Right lobe of liver (tissue), 6 donors: ENCODE results near the gene POLR1D. TPM values are rescaled to one million over a fixed set of nuclear protein-coding genes. Genes with fewer than 3 reads are reported as not detected.

Experiments
- ATAC-seq, 4 donors: fragments of 200-7000 bp; cut with Tn5 transposase; one replicate each; pipeline ENCODE4 v1.9.1; 2020; ENCODE audit warnings: mild to moderate bottlenecking in 4 of 4, moderate library complexity in 4 of 4
- DNase-seq, 3 donors: peaks; one replicate each; pipeline ENCODE4 v3.0.0-alpha.2; 2020
- H3K27ac ChIP-seq, 3 donors: fragments of 200-600 bp; one replicate each; pipeline ENCODE4 v1.8.0; 2022
- H3K27me3 ChIP-seq, 2 donors: fragments of 200-600 bp; one replicate each; pipeline ENCODE4 v1.8.0; 2022
- H3K36me3 ChIP-seq, 4 donors: fragments of 200-600 bp; sonication (generic) in 1 of 4; one replicate each; pipeline versions ENCODE4 v1.5.1 to v1.8.0; 2017 to 2022; ENCODE audit warnings: control low read depth in 1 of 4
- H3K4me1 ChIP-seq, 4 donors: fragments of 200-600 bp; sonication (generic) in 1 of 4; one replicate each; pipeline versions ENCODE4 v1.5.1 to v1.8.0; 2017 to 2022; ENCODE audit warnings: control low read depth in 1 of 4
- H3K4me3 ChIP-seq, 3 donors: fragments of 200-600 bp; one replicate each; pipeline ENCODE4 v1.8.0; 2022
- H3K9me3 ChIP-seq, 4 donors: fragments of 200-600 bp; sonication (generic) in 1 of 4; one replicate each; pipeline versions ENCODE4 v1.5.1 to v1.8.0; 2017 to 2022; ENCODE audit warnings: control low read depth in 1 of 4
- POLR2A ChIP-seq: fragments of 450-650 bp; IDR thresholded peaks from one replicate; pipeline ENCODE4 v1.6.1; 2017; ENCODE audit warnings: antibody characterized with exemption, mild to moderate bottlenecking
- WGBS: methylation state at CpG from one replicate; pipeline ENCODE4 v1.1.6; 2018; ENCODE audit warnings: low coverage, low lambda C conversion rate; ENCODE audit not compliant: insufficient coverage; ENCODE audit errors: missing lambda C conversion rate; 5-methylcytosine and 5-hydroxymethylcytosine counted together
- intact Hi-C, 2 donors: fragments of 100-400 bp; cut with DNase I; formaldehyde crosslinking; loops; one replicate each; pipeline versions ENCODE4 v1.11.2 to v1.14.1; 2022
- total RNA-seq, 6 experiments: library from RNA; depleted of rRNA in 2 of 6; stranded (reverse); fragments of >200 nt in 2 of 6; fragmentation: NEBNext Ultra II Directional in 3 of 6; extraction: Animal tissue kit (Norgen Biotek cat#: 25700) in 3 of 6; gene quantifications; one replicate each; pipeline versions ENCODE4 v1.1.0 to v1.2.4, GENCODE V29; 2016 to 2023
- TF ChIP-seq, protein P1 (sequence below), 4 donors: fragments of 200-600 bp in 3 of 4; fragments of 450-650 bp in 1 of 4; IDR thresholded peaks; one replicate each; pipeline versions ENCODE4 v1.5.1 to v1.8.0; 2016 to 2022; ENCODE audit warnings: antibody characterized with exemption in 4 of 4, mild to moderate bottlenecking in 2 of 4
- donor health status: DM: no; HTN: yes; CAD: no.
- donor health status: DM: no; HTN: no; CAD: no.
- donor health status: DM: no; HTN: no; CAD: no.
- donor health status: DM: no; HTN: yes; CAD: no.
- donor health status: DM: no; HTN: yes; CAD: no.

POLR1D gene
- total RNA-seq, 6 experiments from 2014 or later, result 34.9 to 56.2 (median 46.6) TPM

DNA sequence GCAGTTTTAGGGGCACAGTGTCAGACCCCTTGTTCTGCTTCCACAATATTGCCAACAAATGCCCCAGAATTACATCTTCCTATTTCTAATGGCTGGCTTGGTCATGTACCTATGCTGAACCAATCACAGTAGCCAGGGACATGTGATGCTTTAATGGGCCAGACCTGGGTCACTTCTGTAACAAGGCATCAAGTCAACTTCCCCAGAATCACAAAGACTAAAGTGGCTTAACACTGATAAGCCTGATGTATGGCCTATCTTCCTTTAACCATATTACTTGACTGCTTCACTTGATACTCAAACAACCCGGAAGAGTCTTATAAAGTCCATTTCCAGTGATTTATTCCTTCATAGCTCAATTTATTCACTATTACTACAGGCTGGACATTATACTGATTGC lies 21.0 kb upstream of the POLR1D start:
- DNase-seq (no peak), ATAC-seq (no peak)
- 88% methylated on average over 1 of the region's 1 CpG for WGBS
- Histone ChIP-seq H3K27ac (no peak overlapping the region), H3K27me3 (no peaks in the 10 kb centered on the region), H3K4me1 (peaks cover 0 to 9% (median 1%) of the 10 kb centered on the region in 4 donors), H3K9me3 (no peaks in the 10 kb centered on the region), H3K4me3 (no peak overlapping the region), H3K36me3 (no peaks in the 10 kb centered on the region)
- TF ChIP-seq, protein P1, sequence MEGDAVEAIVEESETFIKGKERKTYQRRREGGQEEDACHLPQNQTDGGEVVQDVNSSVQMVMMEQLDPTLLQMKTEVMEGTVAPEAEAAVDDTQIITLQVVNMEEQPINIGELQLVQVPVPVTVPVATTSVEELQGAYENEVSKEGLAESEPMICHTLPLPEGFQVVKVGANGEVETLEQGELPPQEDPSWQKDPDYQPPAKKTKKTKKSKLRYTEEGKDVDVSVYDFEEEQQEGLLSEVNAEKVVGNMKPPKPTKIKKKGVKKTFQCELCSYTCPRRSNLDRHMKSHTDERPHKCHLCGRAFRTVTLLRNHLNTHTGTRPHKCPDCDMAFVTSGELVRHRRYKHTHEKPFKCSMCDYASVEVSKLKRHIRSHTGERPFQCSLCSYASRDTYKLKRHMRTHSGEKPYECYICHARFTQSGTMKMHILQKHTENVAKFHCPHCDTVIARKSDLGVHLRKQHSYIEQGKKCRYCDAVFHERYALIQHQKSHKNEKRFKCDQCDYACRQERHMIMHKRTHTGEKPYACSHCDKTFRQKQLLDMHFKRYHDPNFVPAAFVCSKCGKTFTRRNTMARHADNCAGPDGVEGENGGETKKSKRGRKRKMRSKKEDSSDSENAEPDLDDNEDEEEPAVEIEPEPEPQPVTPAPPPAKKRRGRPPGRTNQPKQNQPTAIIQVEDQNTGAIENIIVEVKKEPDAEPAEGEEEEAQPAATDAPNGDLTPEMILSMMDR (IDR thresholded peaks at IDR 0.05), result no peak
- TF ChIP-seq POLR2A, result no peak
- intact Hi-C loops, result no loop called here

DNA sequence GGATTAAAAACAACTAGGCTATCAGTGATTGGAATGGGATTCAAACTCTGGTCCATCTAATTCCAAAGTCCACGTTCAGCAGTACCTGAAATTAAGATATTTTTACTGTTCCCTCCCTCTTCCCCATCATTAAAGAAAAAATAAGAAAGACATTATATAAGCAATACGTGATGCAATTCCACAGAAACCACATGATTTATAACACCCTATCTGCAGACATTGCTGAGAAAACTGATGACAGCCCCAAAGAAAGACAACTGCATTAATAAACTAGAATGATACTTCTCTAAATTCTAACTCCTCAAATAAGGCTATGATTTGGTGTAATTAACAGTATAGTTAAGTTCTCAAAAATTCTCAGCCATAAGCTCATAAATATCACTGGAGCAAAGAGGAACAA lies 20.5 kb upstream of the POLR1D start:
- H3K27ac ChIP-seq, result no peak overlapping the region
- H3K4me1 ChIP-seq, result peaks cover 0 to 9% (median 1%) of the 10 kb centered on the region in 4 donors
- no peak overlapping the region for H3K4me3 ChIP-seq
- no peaks in the 10 kb centered on the region for H3K27me3 ChIP-seq
- H3K36me3 ChIP-seq, result no peaks in the 10 kb centered on the region
- DNase-seq, result no peak
- no peaks in the 10 kb centered on the region for H3K9me3 ChIP-seq
- 71% methylated on average over 2 of the region's 2 CpGs for WGBS
- no peak for TF ChIP-seq POLR2A
- TF ChIP-seq, protein P1 (IDR thresholded peaks at IDR 0.05), result no peak
- no peak for ATAC-seq
- intact Hi-C loops, result no loop called here

DNA sequence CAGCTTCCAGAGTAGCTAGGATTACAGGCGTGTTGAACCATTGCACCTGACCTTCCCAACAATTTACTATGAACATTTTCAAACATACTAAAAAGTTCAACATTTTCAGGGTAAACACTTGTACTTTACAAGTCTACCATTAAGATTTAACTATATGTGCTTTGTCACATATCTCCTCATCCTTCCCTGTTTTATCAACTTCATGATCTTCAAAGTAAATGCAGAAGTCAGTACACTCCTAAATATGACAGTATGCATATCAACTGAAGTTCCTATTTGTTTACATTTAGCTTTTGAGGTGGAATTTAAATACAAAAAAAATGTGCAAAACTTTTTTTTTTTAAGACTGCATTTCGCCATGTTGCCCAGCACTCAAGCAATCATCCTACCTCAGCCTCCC lies 19.9 kb upstream of the POLR1D start:
- no peak for ATAC-seq
- no peaks in the 10 kb centered on the region for H3K36me3 ChIP-seq
- TF ChIP-seq, protein P1 (IDR thresholded peaks at IDR 0.05), result no peak
- TF ChIP-seq POLR2A, result no peak

GRCh38 chr13:27605099-27605498 lies 16.6 kb upstream of the POLR1D start:
- Histone ChIP-seq H3K4me1 (peaks cover 0 to 20% (median 5%) of the 10 kb centered on the region in 4 donors), H3K4me3 (no peak overlapping the region), H3K9me3 (no peaks in the 10 kb centered on the region), H3K36me3 (no peaks in the 10 kb centered on the region), H3K27me3 (no peaks in the 10 kb centered on the region), H3K27ac (no peak overlapping the region)
- ATAC-seq (no peak), DNase-seq (no peak)
- intact Hi-C loops, result no loop called here
- no peak for TF ChIP-seq POLR2A
- TF ChIP-seq, protein P1 (IDR thresholded peaks at IDR 0.05), result no peak
- 72% methylated on average over 3 of the region's 3 CpGs for WGBS

More for the DNA sequence above, 19.9 kb upstream of the POLR1D start:
- DNase-seq, result no peak
- intact Hi-C loops, result no loop called here
- H3K4me3 ChIP-seq, result no peak overlapping the region
- H3K27ac ChIP-seq, result no peak overlapping the region
- H3K4me1 ChIP-seq, result peaks cover 0 to 9% (median 1%) of the 10 kb centered on the region in 4 donors
- WGBS, result 86% methylated on average over 2 of the region's 2 CpGs
- no peaks in the 10 kb centered on the region for H3K27me3 ChIP-seq
- no peaks in the 10 kb centered on the region for H3K9me3 ChIP-seq
